MCF 10A (cell line): ENCODE results near the gene SYNGAP1. TPM values are rescaled to one million over a fixed set of nuclear protein-coding genes. Genes with fewer than 3 reads are reported as not detected.
A peak's percentile ranks its signal among the peaks of the same experiment; 100 is the strongest.

ENCODE experiments used
- BruUV-seq: library from RNA; stranded (reverse); fragments of 400-500 nt; replicated peaks from 2 replicates; lab custom pipeline; 2021; lab: Mats Ljungman, UMichigan
- CTCF ChIA-PET: fragments of 300-600 bp; sonication (Branson Sonifier 250); formaldehyde crosslinking; extraction: SDS; loops from one replicate; lab custom pipeline; 2021; ENCODE audit warnings: antibody characterized with exemption, inconsistent platforms; lab: Yijun Ruan, JAX
- POLR2A ChIA-PET: fragments of 300-600, 350-650 bp; sonication (Branson Sonifier 250); formaldehyde crosslinking; extraction: SDS; loops from one replicate; lab custom pipeline; 2020; ENCODE audit warnings: antibody characterized with exemption, inconsistent platforms; lab: Yijun Ruan, JAX
- DNase-seq: peaks from one replicate; pipeline ENCODE4 v3.0.0-alpha.2; 2018; ENCODE audit not compliant: unreplicated experiment
- H3K27ac Mint-ChIP-seq: one replicate; pipeline ENCODE4 v1.8.0; 2022; ENCODE audit warnings: mild to moderate bottlenecking, low read depth, mixed read lengths; ENCODE audit not compliant: unreplicated experiment
- H3K27me3 Mint-ChIP-seq: one replicate; pipeline ENCODE4 v1.8.0; 2022; ENCODE audit warnings: mixed read lengths; ENCODE audit not compliant: insufficient read depth, unreplicated experiment
- H3K36me3 Mint-ChIP-seq: one replicate; pipeline ENCODE4 v1.8.0; 2022; ENCODE audit warnings: mild to moderate bottlenecking, moderate library complexity, mixed read lengths; ENCODE audit not compliant: insufficient read depth, unreplicated experiment
- H3K4me1 Mint-ChIP-seq: one replicate; pipeline ENCODE4 v1.8.0; 2022; ENCODE audit warnings: mixed read lengths; ENCODE audit not compliant: insufficient read depth, unreplicated experiment
- H3K4me3 Mint-ChIP-seq: one replicate; pipeline ENCODE4 v1.8.0; 2022; ENCODE audit warnings: mild to moderate bottlenecking, moderate library complexity, mixed read lengths; ENCODE audit not compliant: unreplicated experiment
- H3K9me3 Mint-ChIP-seq: one replicate; pipeline ENCODE4 v1.8.0; 2022; ENCODE audit warnings: mixed read lengths; ENCODE audit not compliant: unreplicated experiment
- intact Hi-C: fragments of 100-400 bp; cut with micrococcal nuclease; formaldehyde crosslinking; loops from 2 replicates; pipeline ENCODE4 v1.14.1; 2022
- total RNA-seq: library from RNA; stranded (reverse); gene quantifications from 2 replicates; pipeline ENCODE4 v1.2.3, GENCODE V29; 2022
- TF ChIP-seq, protein P1 (sequence below): fragments of 200-600 bp; IDR thresholded peaks from one replicate; pipeline ENCODE4 v1.8.0; 2022; ENCODE audit warnings: antibody characterized with exemption, mild to moderate bottlenecking; ENCODE audit not compliant: unreplicated experiment

Gene SYNGAP1
- total RNA-seq, 1 experiment from 2014 or later, result 6.7 TPM

DNA sequence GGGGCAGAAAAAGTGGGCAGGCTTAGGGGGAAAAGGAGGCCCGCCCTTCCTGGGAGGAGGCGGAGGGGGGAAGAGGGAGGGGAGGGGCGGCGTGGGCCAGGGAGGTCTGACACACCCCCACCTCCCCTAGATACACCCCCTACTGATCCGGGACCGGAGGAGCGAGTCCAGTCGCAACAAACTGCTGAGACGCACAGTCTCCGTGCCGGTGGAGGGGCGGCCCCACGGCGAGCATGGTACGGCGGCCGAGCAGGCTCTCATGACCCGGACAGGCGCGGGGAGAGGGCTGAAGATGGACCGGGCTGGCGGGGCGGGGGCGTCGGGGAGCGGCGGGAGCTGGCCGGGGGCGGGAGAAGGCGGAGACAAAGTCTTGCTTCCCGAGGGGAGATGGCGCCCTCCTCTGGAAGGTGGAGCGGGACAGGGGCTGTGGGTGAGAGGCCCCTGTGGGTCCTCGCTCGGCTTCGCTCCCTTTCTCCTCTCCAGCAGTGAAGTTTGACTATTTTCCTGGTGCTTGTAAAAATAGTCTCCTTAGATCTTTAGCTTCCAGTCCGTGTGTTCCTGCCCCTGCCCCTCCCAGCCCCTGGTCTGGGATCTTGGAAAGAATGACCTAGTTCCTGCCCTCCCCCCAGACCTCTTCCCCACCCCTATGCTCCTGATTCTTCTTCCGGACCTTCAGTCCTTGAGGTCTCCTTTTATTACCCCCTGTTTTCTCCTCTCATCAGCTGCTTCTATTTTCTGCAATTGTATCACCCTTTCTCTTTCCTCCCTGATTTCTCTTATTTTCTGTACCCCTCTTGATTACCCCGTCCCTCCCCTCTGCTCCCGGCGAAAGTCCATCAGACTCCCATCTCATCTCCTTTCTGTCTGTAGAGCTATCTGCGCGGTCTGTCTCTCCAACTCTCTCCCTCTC, 6.1 kb downstream of the SYNGAP1 start:
- intact Hi-C loops, result loop anchor here (1.0 to 10.0 kb wide), 3 partner anchors 35 to 279 kb away; partner anchors contain the start of genes KIFC1 and RGL2
- Mint-ChIP-seq H3K27me3 (no peaks in the 10 kb centered on the region), H3K4me3 (peak overlapping the region; percentile 97), H3K4me1 (peaks cover 61% of the 10 kb centered on the region), H3K27ac (peak overlapping the region; percentile 85), H3K9me3 (no peaks in the 10 kb centered on the region), H3K36me3 (no peaks in the 10 kb centered on the region)
- peak; percentile 83 for DNase-seq
- ChIA-PET POLR2A (interaction anchor here (0.5 to 3.2 kb wide), 28 partner anchors 9 to 1691 kb away, joined by 3 to 35 read pairs (median 5); partner anchors contain the start of genes BAK1, CUTA, HSD17B8 and PFDN6), CTCF (interaction anchor here (0.6 to 1.3 kb wide), 11 partner anchors 9 to 199 kb away, joined by 3 to 6 read pairs (median 4); no protein-coding TSS in a partner anchor)
- BruUV-seq, result no TSS peak
- TF ChIP-seq, protein P1, sequence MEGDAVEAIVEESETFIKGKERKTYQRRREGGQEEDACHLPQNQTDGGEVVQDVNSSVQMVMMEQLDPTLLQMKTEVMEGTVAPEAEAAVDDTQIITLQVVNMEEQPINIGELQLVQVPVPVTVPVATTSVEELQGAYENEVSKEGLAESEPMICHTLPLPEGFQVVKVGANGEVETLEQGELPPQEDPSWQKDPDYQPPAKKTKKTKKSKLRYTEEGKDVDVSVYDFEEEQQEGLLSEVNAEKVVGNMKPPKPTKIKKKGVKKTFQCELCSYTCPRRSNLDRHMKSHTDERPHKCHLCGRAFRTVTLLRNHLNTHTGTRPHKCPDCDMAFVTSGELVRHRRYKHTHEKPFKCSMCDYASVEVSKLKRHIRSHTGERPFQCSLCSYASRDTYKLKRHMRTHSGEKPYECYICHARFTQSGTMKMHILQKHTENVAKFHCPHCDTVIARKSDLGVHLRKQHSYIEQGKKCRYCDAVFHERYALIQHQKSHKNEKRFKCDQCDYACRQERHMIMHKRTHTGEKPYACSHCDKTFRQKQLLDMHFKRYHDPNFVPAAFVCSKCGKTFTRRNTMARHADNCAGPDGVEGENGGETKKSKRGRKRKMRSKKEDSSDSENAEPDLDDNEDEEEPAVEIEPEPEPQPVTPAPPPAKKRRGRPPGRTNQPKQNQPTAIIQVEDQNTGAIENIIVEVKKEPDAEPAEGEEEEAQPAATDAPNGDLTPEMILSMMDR, result peak; percentile 68

DNA sequence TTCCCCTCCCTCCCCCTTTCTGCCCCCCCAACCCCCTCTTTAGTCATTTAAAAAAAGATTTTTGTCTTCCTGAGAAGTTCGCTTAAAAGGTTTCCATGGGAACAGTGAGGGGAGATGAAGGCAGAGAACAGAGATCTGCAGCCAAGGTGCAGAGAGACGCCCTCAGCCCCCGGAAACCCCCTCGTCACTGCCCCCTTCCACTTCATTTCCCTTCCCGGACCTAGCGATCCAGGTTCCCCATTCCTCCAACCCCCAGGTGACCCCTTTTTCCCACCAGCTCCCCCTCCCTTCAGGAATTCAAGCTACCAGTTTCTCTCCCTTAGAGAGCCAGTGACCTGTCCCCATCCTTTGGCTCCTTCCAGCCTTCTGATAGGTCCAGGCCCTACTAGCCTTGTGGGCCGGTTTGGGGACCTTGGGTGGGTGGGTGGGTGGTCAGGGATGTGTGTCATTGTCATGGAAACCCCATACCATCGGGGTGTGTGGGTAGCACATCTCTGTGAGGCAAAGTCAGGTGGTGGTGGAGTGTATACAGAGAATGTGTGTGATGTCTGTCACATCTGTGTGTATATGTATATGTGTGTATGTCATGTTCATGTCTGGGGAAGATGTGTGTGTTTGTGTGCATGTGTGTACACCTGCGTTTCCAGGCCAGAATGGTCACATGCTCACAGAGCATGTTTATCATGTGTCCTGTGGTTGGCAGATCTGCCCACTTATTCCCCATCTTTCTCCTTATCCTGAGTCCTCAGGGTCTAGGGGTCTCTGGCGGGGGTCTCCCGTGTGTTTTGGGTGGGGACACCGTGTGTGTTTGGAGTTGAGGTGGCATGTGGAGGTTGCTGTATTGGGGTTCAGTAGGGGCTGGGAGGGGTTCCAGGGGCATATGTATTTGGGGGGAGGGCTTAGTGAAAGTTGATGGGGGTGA, 7.0 kb downstream of the SYNGAP1 start:
- Mint-ChIP-seq H3K4me3 (peak overlapping the region; percentile 97), H3K27me3 (no peaks in the 10 kb centered on the region), H3K4me1 (peaks cover 64% of the 10 kb centered on the region), H3K9me3 (no peaks in the 10 kb centered on the region), H3K36me3 (no peaks in the 10 kb centered on the region), H3K27ac (peak overlapping the region; percentile 85)
- ChIA-PET POLR2A (interaction anchor here (0.6 to 3.2 kb wide), 17 partner anchors 10 to 1273 kb away, joined by 3 to 35 read pairs (median 5); partner anchors contain the start of genes BAK1, CUTA, HSD17B8 and PHF1), CTCF (interaction anchor here (0.6 to 1.3 kb wide), 7 partner anchors 10 to 198 kb away, joined by 3 to 4 read pairs (median 3); no protein-coding TSS in a partner anchor)
- BruUV-seq, result no TSS peak
- intact Hi-C loops, result loop anchor here (5.0 to 10.0 kb wide), 2 partner anchors 130 to 278 kb away; partner anchors contain the start of gene RGL2
- TF ChIP-seq, protein P1, result no peak
- DNase-seq, result no peak

DNA sequence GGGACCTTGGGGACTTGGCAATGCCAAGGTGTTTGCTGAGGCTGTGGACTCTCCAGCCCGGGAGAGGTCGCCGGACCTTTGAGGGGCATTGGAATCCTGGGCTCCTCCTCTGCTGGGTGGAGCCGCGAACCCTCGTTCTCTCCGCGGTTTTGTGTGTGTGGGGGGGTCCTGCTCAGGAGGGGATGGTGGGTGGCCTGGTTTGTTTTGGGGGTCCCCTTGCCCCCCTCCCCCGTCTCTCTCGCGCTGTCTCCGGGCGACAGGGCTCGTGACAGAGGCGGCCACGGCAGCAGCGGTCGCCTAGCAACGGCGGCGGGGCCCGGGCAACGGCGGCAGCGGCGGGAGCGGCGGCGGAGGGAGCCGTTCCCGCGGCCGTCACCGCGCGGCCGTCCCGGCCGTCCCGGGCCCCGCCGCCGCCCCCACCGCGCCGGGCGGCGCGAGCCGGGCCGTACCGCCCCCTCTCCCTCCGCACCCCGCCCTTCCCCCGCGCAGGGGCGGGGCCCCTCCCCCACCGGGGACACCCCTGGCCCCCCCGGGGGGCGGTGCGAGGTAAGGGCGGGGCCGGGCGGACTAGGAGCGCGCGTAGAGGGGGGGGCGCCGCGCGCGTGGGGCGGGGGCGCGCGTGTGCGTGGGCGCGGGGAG, 7.8 kb downstream of the SYNGAP1 start:
- ChIA-PET POLR2A (interaction anchor here (0.7 to 2.1 kb wide), 3 partner anchors 10 to 27 kb away, joined by 3 to 15 read pairs (median 4); partner anchors contain the start of gene ZBTB9), CTCF (no interaction called here)
- peaks cover 66% of the 10 kb centered on the region for H3K4me1 Mint-ChIP-seq
- DNase-seq, result no peak
- no peaks in the 10 kb centered on the region for H3K27me3 Mint-ChIP-seq
- BruUV-seq, result no TSS peak
- H3K36me3 Mint-ChIP-seq, result no peaks in the 10 kb centered on the region
- intact Hi-C loops, result loop anchor here (5.0 to 10.0 kb wide), 2 partner anchors 130 to 277 kb away; partner anchors contain the start of gene RGL2
- TF ChIP-seq, protein P1, result no peak
- H3K27ac Mint-ChIP-seq, result peak overlapping the region; percentile 72
- H3K9me3 Mint-ChIP-seq, result no peaks in the 10 kb centered on the region
- peak overlapping the region; percentile 97 for H3K4me3 Mint-ChIP-seq
